CD4-positive, alpha-beta T cell (primary cell): ENCODE measurements around the gene SORBS1. TPM values are rescaled to one million over a fixed set of nuclear protein-coding genes. Genes with fewer than 3 reads are reported as not detected.

Experiments used
- ATAC-seq: fragments of 200-7000 bp; cut with Tn5 transposase; one replicate; pipeline ENCODE4 v1.10.0; 2022; ENCODE audit warnings: mild to moderate bottlenecking; ENCODE audit not compliant: poor library complexity
- CTCF ChIA-PET: fragments of 350-600 bp; sonication (Branson Sonifier 250); formaldehyde crosslinking; loops from one replicate; lab custom pipeline; 2021; ENCODE audit warnings: antibody characterized with exemption, inconsistent platforms; lab: Charles Lee
- POLR2A ChIA-PET: fragments of 350-600 bp; sonication (Branson Sonifier 250); formaldehyde crosslinking; loops from one replicate; lab custom pipeline; 2021; ENCODE audit warnings: antibody characterized with exemption, inconsistent platforms; lab: Charles Lee
- DNase-seq, 14 experiments: peaks; one replicate each; pipeline ENCODE4 v3.0.0-alpha.2; 2013 to 2020; ENCODE audit warnings: mixed read lengths in 2 of 14
- H3K27ac ChIP-seq, 2 donors: one replicate each; pipeline versions ENCODE4 v1.5.1 to v1.7.0; 2013; ENCODE audit warnings: low read length in 2 of 2, low read depth in 1 of 2, mild to moderate bottlenecking in 1 of 2
- H3K27me3 ChIP-seq, 2 experiments: 1 replicate in 1 of 2; 2 replicates in 1 of 2; pipeline versions ENCODE4 v1.6.1 to v1.7.0; 2013; ENCODE audit warnings: low read length in 2 of 2, control low read depth in 1 of 2, mild to moderate bottlenecking in 1 of 2, moderate library complexity in 1 of 2; ENCODE audit not compliant: insufficient read depth in 2 of 2, control insufficient read depth in 1 of 2
- H3K36me3 ChIP-seq: one replicate; pipeline ENCODE4 v1.6.1; 2013; ENCODE audit warnings: low read length, control low read depth; ENCODE audit not compliant: insufficient read depth
- H3K4me1 ChIP-seq: one replicate; pipeline ENCODE4 v1.6.1; 2013; ENCODE audit warnings: low read length, control low read depth; ENCODE audit not compliant: insufficient read depth
- H3K4me3 ChIP-seq: one replicate; pipeline ENCODE4 v1.5.1; 2013; ENCODE audit warnings: mild to moderate bottlenecking, low read length, moderate library complexity
- H3K9me3 ChIP-seq, 2 experiments: 1 replicate in 1 of 2; 2 replicates in 1 of 2; pipeline versions ENCODE4 v1.6.1 to v1.7.0; 2013; ENCODE audit warnings: low read length in 2 of 2, mild to moderate bottlenecking in 2 of 2, control low read depth in 1 of 2, moderate library complexity in 1 of 2; ENCODE audit not compliant: control insufficient read depth in 1 of 2, insufficient read depth in 1 of 2
- H3K27ac Mint-ChIP-seq: one replicate; pipeline ENCODE4 v1.8.0; 2020; ENCODE audit warnings: mixed read lengths
- H3K27me3 Mint-ChIP-seq: one replicate; pipeline ENCODE4 v1.8.0; 2021; ENCODE audit warnings: mixed read lengths
- H3K36me3 Mint-ChIP-seq: one replicate; pipeline ENCODE4 v1.8.0; 2021; ENCODE audit warnings: low read depth, mixed read lengths
- H3K4me1 Mint-ChIP-seq: one replicate; pipeline ENCODE4 v1.8.0; 2021; ENCODE audit warnings: low read depth, mixed read lengths
- H3K4me3 Mint-ChIP-seq: one replicate; pipeline ENCODE4 v1.8.0; 2020; ENCODE audit warnings: mild to moderate bottlenecking, mixed read lengths
- H3K9me3 Mint-ChIP-seq: one replicate; pipeline ENCODE4 v1.8.0; 2020; ENCODE audit warnings: mixed read lengths
- CTCF ChIP-seq: fragments of 200-600 bp; IDR thresholded peaks from one replicate; pipeline ENCODE4 v1.8.0; 2022; ENCODE audit warnings: antibody characterized with exemption, mild to moderate bottlenecking
- intact Hi-C, 2 experiments: fragments of 100-400 bp; cut with DNase I in 1 of 2; cut with micrococcal nuclease in 1 of 2; formaldehyde crosslinking; loops; one replicate each; pipeline versions ENCODE4 v1.15.1 to v1.9.0; 2023 to 2025; cut with DNase I, micrococcal nuclease
- total RNA-seq, 174 experiments: library from RNA in 2 of 174; stranded (reverse) in 2 of 174; gene quantifications; one replicate each; pipeline ENCODE4 v1.2.3 and lab custom pipeline; 2021 to 2026

Gene SORBS1
- total RNA-seq, 2 experiments from 2014 or later: 1.4 to 1.8 TPM

GRCh38 chr10:95475003-95475383, 86.2 kb downstream of the SORBS1 start:
- H3K27ac ChIP-seq: no peak overlapping the region
- Mint-ChIP-seq H3K36me3 (no peaks in the 10 kb centered on the region), H3K4me1 (no peaks in the 10 kb centered on the region), H3K27me3 (peaks cover 4% of the 10 kb centered on the region), H3K9me3 (no peaks in the 10 kb centered on the region), H3K27ac (no peak overlapping the region), H3K4me3 (no peak overlapping the region)
- no peaks in the 10 kb centered on the region for H3K4me1 ChIP-seq
- DNase-seq (no peak), ATAC-seq (no peak)
- no peaks in the 10 kb centered on the region for H3K36me3 ChIP-seq
- no peak overlapping the region for H3K4me3 ChIP-seq
- intact Hi-C loops: no loop called here
- H3K9me3 ChIP-seq: no peaks in the 10 kb centered on the region
- H3K27me3 ChIP-seq: no peaks in the 10 kb centered on the region
- CTCF ChIA-PET: no interaction called here
- TF ChIP-seq CTCF: no peak
- POLR2A ChIA-PET: interaction anchor here (0.5 kb wide), 1 partner anchor 451 kb away, joined by 3 read pairs; no protein-coding TSS in a partner anchor

- H3K4me1 ChIP-seq: no peaks in the 10 kb centered on the region
- no peaks in the 10 kb centered on the region for H3K4me1 Mint-ChIP-seq
- CTCF ChIA-PET: no interaction called here
- POLR2A ChIA-PET: interaction anchor here (0.5 kb wide), 1 partner anchor 451 kb away, joined by 3 read pairs; no protein-coding TSS in a partner anchor
- H3K9me3 ChIP-seq: no peaks in the 10 kb centered on the region
- intact Hi-C loops: no loop called here
- TF ChIP-seq CTCF: no peak
- H3K4me3 Mint-ChIP-seq: no peak overlapping the region
- H3K9me3 Mint-ChIP-seq: no peaks in the 10 kb centered on the region
- H3K4me3 ChIP-seq: no peak overlapping the region
- peaks cover 10% of the 10 kb centered on the region for H3K27me3 Mint-ChIP-seq
- H3K27me3 ChIP-seq: no peaks in the 10 kb centered on the region
- ATAC-seq (no peak), DNase-seq (no peak)
- no peaks in the 10 kb centered on the region for H3K36me3 ChIP-seq
- no peak overlapping the region for H3K27ac Mint-ChIP-seq
- no peak overlapping the region for H3K27ac ChIP-seq
- no peaks in the 10 kb centered on the region for H3K36me3 Mint-ChIP-seq
These were observed 86.8 kb downstream of the SORBS1 start for GRCh38 chr10:95474228-95475002.

DNA sequence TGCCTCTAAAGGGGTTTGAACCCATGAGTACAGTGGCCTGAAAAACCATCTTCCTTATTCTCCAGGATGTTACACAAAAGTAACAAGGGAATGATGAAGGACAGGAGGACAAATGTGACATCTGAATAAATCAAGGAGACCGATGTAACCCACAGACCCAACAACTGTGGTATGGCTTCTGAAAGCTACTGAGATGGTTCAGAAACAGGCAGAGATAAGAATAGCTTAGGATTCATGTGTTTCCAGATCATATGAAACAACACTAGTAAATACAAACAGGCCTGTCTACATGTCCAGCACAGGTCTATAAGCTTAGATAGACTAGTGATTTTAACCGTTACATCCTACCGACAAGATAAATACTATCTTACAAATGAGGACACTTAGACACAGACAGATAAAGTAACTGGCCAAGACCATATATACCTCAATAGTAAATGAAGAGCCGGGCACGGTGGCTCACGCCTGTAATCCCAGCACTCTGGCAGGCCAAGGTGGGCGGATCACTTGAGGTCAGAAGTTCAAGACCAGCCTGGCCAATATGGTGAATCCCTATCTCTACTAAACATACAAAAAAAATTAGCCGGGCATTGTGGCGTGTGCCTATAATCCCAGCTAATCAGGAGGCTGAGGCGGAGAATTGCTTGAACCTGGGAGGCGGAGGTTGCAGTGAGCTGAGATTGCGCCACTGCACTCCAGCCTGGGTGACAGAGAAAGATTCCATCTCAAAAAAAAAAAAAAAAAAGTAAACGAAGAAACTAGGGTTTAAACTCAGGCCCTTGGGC, 88.7 kb downstream of the SORBS1 start:
- no peak overlapping the region for H3K4me3 ChIP-seq
- no peaks in the 10 kb centered on the region for H3K9me3 Mint-ChIP-seq
- peaks cover 0 to 4% of the 10 kb centered on the region in 2 experiments for H3K27me3 ChIP-seq
- no peaks in the 10 kb centered on the region for H3K4me1 Mint-ChIP-seq
- no peaks in the 10 kb centered on the region for H3K4me1 ChIP-seq
- POLR2A ChIA-PET: no interaction called here
- CTCF ChIA-PET: no interaction called here
- TF ChIP-seq CTCF: no peak
- no peak overlapping the region for H3K27ac Mint-ChIP-seq
- no peaks in the 10 kb centered on the region for H3K36me3 Mint-ChIP-seq
- intact Hi-C loops: no loop called here
- no peak for DNase-seq
- ATAC-seq: no peak
- H3K9me3 ChIP-seq: no peaks in the 10 kb centered on the region
- no peak overlapping the region for H3K27ac ChIP-seq
- peaks cover 13% of the 10 kb centered on the region for H3K27me3 Mint-ChIP-seq
- no peaks in the 10 kb centered on the region for H3K36me3 ChIP-seq
- no peak overlapping the region for H3K4me3 Mint-ChIP-seq
